DMS79 treated with DMSO at 0.1 percent for 48 hours (cell line): Measurements from ENCODE around the gene BRD4.

ENCODE experiments used
- DNase-seq: peaks from one replicate; lab custom pipeline; 2025; lab: John Stamatoyannopoulos, UW

Gene BRD4

GRCh38 chr19:15248648-15249527, 83.5 kb downstream of the BRD4 start:
- no peak for DNase-seq

DNA sequence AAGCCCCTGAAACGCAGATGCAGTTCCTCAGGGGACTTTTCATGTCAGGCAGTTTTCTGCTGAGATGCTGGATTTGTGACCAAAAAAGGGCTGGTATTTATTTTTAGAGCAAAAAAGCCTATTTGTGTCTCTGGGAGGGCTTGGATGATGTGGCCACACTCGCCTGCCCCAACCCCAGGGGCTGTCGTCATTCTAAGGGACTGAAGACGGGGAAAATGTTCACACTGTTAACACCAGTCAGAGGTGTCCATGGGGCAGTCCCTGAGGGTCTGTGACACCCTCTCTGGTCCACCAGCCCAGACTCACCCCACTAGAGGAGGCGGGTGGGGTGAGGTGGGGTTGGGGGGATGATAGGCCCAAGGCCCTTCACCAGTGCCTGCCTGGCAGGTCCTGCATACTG, 84.2 kb downstream of the BRD4 start:
- no peak for DNase-seq

DNA sequence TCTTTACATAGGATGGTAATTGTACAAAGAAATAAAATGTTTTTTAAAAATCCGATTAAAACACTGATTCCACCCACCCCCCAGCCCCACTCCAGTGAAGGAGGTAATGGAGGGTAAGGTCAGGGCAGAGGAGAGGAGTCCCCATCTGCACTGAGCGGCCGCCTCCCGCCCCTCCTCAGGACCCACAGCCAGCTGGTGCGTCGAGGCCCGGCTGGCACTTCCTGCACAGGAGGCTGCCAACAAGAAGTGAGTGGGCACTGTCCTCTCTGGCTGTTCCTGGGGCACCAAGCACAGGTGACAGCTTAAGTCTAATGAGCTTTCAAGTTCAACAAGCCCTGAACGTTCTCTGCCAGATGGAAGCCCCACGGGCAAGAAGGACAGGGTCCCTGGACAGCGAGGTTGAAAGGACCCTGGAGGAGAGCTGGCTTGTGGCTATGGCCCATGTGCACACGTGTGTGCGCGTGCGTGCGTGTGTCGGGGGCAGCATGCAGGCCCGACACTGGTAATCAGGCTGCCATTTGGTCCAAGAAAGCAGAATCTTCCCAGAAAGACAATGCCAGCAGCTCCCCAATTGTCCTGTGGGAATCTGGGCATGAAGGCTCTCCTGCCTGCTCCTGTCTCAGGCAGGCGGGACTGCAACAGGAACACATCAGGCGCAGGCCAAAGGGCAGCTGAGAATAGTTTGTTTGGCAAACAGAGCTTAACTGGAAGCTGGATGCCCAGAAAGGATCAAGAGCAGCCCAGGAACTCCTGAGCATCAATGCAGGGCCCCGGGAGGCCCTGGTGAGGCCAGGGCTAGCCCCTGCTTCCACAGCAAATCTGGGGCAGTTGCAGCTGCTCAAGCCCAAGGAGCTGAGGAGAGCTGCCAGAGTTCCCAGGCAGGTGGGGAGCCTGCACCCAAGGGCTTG, 85.0 kb downstream of the BRD4 start:
- DNase-seq: no peak

DNA sequence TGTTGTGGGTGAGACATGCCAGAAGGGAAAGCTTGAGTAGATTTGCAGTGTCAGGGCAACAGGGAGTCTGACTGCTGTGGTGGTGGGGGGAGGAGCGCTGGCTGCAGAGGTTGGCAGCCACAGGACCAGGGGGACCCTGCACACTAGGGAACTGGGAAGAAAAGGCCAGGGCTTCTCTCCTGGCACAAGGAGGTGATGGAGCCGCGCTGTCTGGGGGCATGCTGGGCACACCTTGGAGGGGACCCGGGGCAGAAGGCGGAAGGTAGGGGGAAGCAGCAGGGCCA, 86.2 kb downstream of the BRD4 start:
- no peak for DNase-seq

DNA sequence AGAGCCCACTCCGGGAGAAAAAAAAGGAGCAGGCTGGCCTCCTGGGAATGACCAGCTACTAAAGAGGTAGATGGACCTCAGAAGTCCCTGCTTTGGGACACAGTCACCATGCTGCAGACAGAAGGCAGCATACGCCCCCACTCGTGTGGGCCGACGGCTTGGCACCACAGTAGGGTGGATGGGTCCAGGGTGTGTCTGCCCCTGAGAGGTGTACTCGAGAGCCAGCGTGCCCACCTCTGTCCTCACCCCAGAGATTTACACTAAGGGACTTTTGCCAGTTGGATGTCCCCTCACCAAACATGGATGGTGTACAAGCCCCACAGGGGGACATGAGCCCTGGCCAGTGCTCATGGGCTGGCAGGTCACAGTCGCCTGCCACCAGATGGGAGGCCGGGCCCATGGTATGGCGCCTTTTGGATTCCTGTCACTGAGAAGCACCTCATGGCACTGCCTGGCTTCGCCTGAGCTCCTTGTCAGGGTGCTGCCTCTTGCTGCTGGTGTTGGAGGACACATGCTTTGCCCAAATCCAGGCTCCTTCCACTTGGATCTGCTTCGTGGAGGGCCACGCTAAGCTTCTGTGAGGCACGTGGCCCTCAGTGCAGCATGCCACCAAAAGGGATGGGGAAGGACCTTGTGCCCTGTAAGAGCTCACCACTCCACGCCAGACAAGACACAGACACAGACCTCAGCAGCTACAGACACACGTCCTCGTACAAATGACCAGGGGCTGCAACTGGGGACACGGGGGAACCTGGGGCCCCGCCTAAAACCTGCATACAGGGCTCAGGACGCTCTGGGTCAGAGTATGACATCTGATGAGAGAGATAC, 86.8 kb downstream of the BRD4 start:
- no peak for DNase-seq

GRCh38 chr19:15244808-15245207, 87.5 kb downstream of the BRD4 start:
- no peak for DNase-seq

- no peak for DNase-seq
Observed at GRCh38 chr19:15244106-15244803, 88.1 kb downstream of the BRD4 start.

GRCh38 chr19:15243236-15243957, 88.9 kb downstream of the BRD4 start:
- no peak for DNase-seq

- DNase-seq: peak; percentile 87
Observed at GRCh38 chr19:15241259-15241910, 91.0 kb downstream of the BRD4 start.

DNA sequence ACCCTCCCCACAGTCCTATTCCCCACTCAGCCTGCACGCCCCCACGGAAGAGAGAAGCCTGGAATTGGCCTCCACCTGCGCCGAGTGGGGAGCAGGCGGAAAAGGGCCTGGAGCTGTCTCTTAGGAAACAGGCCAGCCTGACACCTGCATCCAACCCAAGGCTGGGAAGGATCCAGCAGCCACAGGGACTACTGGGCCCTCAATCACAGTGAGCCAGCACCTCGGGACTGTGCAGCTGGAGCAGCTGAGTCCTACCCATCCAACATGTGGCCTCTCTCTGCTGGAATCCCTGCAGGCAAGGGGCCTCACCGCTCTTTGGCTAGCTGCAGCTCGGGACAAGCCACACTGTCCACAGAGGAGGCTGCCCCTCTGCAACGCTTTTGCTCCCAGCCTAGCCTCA, 91.8 kb downstream of the BRD4 start:
- DNase-seq: no peak

DNA sequence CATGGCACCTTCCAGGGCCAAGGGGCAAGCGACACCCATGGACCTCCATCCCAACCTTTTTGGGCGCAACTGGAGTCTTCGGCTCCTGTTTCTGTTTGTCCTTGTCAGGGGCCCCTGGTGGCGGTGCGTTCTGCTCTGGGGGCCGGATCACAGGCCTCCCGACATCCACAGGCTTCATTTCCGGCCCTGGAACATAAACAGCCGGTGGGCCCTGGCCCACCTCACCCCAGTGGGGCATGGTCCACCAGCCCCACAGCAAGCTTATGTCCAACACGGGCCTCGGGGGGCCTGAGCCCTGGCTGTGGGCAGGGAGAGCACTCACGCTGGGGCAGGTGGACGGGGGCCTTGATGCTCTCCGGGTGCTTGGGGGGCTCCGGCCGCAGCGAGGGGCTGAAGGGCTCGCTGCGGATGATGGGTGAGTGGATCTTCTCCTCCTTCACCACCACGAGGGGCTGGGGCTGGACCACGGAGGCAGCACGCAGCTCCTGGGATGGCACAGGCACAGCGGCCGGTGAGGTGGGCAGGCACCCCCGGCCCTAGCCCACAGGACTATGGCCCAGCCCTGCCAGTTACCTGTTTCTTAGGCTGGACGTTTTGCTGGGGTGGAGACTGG, 92.9 kb downstream of the BRD4 start:
- no peak for DNase-seq

- no peak for DNase-seq
Observed at GRCh38 chr19:15238639-15239155, 93.6 kb downstream of the BRD4 start.

DNA sequence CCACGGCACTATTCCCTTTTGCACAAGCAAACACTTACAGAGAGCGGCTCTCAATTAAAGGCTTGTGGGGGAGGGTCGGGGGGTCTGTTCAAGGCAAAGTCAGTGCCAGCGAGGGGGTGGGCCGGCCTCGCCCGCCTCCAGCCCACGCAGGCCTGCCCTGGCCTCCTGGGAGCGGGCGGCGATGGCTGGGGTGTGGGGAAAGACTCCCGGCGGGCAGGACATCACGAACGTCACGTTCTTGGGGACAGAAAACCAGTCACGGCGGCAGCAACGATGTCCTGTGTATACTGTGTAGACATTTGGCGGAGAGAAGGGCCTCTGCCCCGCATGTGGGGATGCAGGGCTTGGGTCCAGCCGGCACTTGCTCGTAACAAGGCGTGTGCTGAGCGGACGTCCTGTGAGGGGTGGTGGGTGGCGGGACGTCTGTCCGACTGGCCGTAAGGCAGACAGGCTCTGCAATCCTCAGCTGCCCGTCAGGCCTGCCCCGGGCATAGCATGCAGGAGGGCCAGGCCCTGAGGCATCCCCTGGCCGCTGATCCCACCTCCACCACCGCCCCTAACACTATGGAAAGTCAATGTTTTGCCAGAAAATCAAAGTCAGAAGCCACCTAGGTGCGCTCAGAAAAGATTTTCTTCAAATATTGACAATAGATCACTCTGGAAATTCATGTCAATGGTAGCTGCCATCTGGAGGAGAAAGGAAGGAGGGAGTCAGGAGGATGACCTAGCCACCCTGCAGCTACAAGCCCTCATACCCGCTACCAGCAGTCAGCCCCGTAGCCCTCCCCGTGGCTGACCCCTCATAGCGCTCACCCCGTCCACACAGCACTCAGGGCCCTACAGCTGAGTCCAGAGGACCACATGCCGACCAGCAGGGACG, 94.3 kb downstream of the BRD4 start:
- DNase-seq: no peak

- no peak for DNase-seq
Observed at GRCh38 chr19:15236886-15237285, 95.5 kb downstream of the BRD4 start.

DNA sequence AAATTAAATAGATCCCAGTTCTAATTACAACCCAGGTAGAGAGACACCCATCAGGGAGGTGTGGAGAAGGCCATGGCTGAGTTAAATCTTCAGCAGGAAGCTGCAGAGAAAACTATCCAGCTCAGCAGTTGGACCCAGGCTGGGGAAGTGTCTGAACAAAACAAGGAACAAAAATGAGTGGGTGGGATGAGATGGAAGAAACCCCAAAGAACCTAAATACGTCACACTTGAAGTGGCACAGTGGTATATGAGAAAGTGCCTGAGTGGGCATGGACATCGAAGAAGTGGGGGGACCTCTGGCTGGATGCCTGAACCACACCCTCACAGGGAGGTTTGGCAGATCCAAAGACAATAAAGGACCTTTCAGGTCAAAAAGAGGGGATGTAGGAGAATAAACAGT, 96.6 kb downstream of the BRD4 start:
- DNase-seq: no peak

- DNase-seq: peak; percentile 69
Observed at GRCh38 chr19:15234431-15235130, 97.8 kb downstream of the BRD4 start.

- no peak for DNase-seq
Observed at GRCh38 chr19:15231271-15231670, 101.1 kb downstream of the BRD4 start.

DNA sequence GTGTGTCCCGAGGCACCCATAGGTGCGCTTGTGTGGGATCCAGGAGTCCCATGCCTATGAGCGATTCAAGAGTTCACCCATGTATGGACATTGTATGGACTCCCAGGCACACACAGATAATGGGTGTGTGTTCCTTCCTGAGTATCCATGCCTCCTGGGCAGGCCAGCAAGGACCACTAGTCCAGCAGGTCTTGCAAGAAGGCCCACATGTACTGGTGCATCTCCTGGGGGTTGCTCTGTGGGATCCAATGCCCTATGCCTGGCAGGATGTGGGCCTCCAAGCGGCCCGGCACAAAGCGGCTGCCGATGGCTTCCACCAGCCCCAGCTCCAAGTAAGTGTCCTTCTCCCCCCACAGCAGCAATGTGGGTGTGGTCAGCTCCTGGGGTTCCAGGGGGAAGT, 105.1 kb downstream of the BRD4 start:
- no peak for DNase-seq
